RWPE2 (cell line): ENCODE data around the gene GNE.
A peak's percentile ranks its signal among the peaks of the same experiment; 100 is the strongest.
"Not testable (repeated sequence)": the region's sequence is repeated elsewhere in the genome, so short reads cannot be mapped to it uniquely, and the experiment has no call there.

Source experiments
- ATAC-seq: fragments of 200-7000 bp; cut with Tn5 transposase; 3 replicates; pipeline ENCODE4 v1.9.1; 2021; ENCODE audit warnings: low read depth
- DNase-seq: peaks from one replicate; pipeline ENCODE4 v3.0.0-alpha.2; 2020; ENCODE audit warnings: low spot score
- H3K27ac ChIP-seq: fragments of 450-650 bp; 2 replicates; pipeline ENCODE4 v1.5.1; 2017; ENCODE audit warnings: mild to moderate bottlenecking; ENCODE audit not compliant: poor library complexity, severe bottlenecking
- H3K27me3 ChIP-seq: fragments of 250-450 bp; sonication (Bioruptor Pico); 2 replicates; pipeline ENCODE4 v1.5.1; 2021; ENCODE audit warnings: mild to moderate bottlenecking, moderate library complexity; ENCODE audit not compliant: insufficient read depth, poor library complexity, severe bottlenecking
- H3K36me3 ChIP-seq: fragments of 250-450 bp; sonication (Bioruptor Pico); 2 replicates; pipeline ENCODE4 v1.5.1; 2020; ENCODE audit warnings: low read depth, mild to moderate bottlenecking, moderate library complexity
- H3K4me1 ChIP-seq: fragments of 250-450 bp; sonication (Bioruptor Pico); 2 replicates; pipeline ENCODE4 v1.5.1; 2021; ENCODE audit warnings: mild to moderate bottlenecking, moderate library complexity; ENCODE audit not compliant: insufficient read depth, poor library complexity, severe bottlenecking
- H3K4me3 ChIP-seq: fragments of 250-450 bp; sonication (Bioruptor Pico); 2 replicates; pipeline ENCODE4 v1.5.1; 2021; ENCODE audit warnings: mild to moderate bottlenecking, moderate library complexity; ENCODE audit not compliant: severe bottlenecking
- H3K9me3 ChIP-seq: fragments of 250-450 bp; sonication (Bioruptor Pico); 2 replicates; pipeline ENCODE4 v1.5.1; 2021; ENCODE audit warnings: mild to moderate bottlenecking, moderate library complexity; ENCODE audit not compliant: severe bottlenecking
- TF ChIP-seq, protein P1 (sequence below): fragments of 450-650 bp; IDR thresholded peaks from one replicate; pipeline ENCODE4 v1.5.1; 2017; ENCODE audit warnings: mild to moderate bottlenecking, moderate library complexity; ENCODE audit not compliant: poor library complexity, severe bottlenecking

Gene GNE

DNA sequence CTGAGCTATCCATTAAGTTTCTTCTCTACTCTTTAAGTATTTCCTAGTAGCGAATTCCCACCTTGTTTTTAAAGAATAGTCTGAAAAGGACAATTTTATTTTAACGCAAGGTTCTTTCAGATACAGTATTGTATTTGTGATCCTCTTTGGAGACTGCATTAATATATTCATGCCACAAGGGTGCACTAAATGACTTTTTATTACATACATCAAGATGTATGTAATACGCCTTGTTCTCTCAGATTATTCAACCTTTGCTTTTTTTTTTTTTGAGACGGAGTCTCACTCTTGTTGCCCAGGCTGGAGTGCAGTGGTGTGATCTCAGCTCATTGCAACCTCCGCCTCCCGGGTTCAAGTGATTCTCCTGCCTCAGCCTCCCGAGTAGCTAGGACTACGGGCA, 10.2 kb downstream of the GNE start:
- TF ChIP-seq, protein P1, sequence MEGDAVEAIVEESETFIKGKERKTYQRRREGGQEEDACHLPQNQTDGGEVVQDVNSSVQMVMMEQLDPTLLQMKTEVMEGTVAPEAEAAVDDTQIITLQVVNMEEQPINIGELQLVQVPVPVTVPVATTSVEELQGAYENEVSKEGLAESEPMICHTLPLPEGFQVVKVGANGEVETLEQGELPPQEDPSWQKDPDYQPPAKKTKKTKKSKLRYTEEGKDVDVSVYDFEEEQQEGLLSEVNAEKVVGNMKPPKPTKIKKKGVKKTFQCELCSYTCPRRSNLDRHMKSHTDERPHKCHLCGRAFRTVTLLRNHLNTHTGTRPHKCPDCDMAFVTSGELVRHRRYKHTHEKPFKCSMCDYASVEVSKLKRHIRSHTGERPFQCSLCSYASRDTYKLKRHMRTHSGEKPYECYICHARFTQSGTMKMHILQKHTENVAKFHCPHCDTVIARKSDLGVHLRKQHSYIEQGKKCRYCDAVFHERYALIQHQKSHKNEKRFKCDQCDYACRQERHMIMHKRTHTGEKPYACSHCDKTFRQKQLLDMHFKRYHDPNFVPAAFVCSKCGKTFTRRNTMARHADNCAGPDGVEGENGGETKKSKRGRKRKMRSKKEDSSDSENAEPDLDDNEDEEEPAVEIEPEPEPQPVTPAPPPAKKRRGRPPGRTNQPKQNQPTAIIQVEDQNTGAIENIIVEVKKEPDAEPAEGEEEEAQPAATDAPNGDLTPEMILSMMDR = peak; percentile 55
- not testable (repeated sequence) for H3K4me1 ChIP-seq, H3K27ac ChIP-seq, DNase-seq, H3K4me3 ChIP-seq, H3K27me3 ChIP-seq, H3K9me3 ChIP-seq
- peaks cover 55% of the 10 kb centered on the region for H3K36me3 ChIP-seq
- peak; percentile 71 for ATAC-seq

DNA sequence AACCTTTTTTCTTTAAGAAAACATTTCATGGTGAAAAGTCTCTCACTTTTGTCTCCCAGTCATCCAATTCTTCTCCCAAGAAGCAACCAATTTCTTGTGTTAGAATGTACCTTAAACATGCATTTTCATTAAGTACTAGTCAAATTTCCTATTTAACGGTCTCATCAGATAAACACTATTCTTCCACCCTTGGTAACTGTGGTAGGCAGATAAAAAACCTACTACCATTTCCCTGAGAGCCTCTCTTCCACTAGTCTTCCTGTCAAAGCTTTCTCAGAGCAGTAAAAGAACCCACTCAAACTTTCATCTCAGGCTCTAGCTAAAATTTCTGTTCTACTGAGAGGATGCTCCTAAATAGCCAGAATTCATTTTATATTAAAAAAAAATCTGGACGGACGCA, 10.9 kb downstream of the GNE start:
- Histone ChIP-seq H3K4me1 (no peaks in the 10 kb centered on the region), H3K27ac (no peak overlapping the region), H3K27me3 (no peaks in the 10 kb centered on the region), H3K4me3 (no peak overlapping the region), H3K36me3 (peaks cover 56% of the 10 kb centered on the region), H3K9me3 (no peaks in the 10 kb centered on the region)
- DNase-seq (no peak), ATAC-seq (no peak)
- TF ChIP-seq, protein P1 = no peak

DNA sequence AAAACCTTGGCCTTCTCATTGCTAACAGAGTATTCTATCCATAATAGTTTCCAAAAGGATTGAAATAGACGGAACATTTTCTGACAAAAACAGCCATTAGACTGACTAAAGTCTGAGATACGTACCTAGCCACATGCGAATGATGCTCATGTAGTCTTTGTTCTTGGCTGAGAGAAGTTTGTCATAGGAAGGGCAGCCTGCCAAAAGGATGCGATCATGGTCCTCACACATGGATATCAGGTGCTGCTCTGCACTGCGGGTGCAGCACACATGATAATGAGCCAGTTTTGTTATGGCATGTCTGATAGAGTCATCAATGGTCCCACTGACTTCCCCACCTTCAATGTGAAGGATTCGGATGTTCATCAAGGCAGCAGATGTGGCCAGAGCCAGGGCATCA, 12.3 kb downstream of the GNE start:
- Histone ChIP-seq H3K27me3 (no peaks in the 10 kb centered on the region), H3K4me1 (no peaks in the 10 kb centered on the region), H3K27ac (no peak overlapping the region), H3K4me3 (no peak overlapping the region), H3K36me3 (peaks cover 62% of the 10 kb centered on the region), H3K9me3 (no peaks in the 10 kb centered on the region)
- no peak for ATAC-seq
- no peak for DNase-seq
- TF ChIP-seq, protein P1 = no peak

DNA sequence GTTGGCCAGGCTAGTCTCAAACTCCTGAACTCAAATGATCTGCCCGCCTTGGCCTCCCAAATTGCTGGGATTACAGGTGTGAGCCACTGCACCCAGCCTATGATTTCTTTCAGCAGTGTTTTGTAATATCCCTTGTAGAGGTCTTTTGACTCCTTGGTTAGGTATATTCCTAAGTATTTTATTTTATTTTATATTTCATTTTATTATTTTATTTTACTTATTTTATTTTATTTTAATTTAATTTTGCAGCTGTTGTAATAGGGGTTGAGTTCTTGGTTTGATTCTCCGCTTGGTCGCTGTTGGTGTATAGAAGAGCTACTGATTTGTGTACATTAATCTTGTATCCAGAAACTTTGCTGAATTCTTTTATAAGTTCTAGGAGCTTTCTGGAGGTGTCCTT, 18.6 kb downstream of the GNE start:
- H3K27ac ChIP-seq, H3K4me1 ChIP-seq, H3K9me3 ChIP-seq, ATAC-seq, H3K27me3 ChIP-seq, H3K4me3 ChIP-seq, DNase-seq: not testable (repeated sequence)
- peaks cover 47% of the 10 kb centered on the region for H3K36me3 ChIP-seq

DNA sequence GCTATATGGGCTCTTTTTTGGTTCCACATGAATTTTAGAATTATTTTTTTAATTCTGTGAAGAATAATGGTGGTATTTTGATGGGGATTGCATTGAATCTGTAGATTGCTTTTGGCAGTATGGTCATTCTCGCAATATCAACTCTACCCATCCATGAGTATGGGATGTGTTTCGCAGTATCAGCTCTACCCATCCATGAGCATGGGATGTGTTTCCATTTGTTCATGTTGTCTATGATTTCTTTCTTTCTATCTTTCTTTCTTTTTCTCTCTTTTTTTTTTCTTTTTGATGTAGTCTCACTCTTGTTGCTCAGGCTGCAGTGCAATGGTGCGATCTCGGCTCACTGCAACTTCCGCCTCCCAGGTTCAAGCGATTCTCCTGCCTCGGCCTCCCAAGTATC, 19.0 kb downstream of the GNE start:
- H3K4me3 ChIP-seq, H3K27me3 ChIP-seq, H3K27ac ChIP-seq, H3K4me1 ChIP-seq, H3K9me3 ChIP-seq, ATAC-seq, DNase-seq: not testable (repeated sequence)
- H3K36me3 ChIP-seq = peaks cover 47% of the 10 kb centered on the region

DNA sequence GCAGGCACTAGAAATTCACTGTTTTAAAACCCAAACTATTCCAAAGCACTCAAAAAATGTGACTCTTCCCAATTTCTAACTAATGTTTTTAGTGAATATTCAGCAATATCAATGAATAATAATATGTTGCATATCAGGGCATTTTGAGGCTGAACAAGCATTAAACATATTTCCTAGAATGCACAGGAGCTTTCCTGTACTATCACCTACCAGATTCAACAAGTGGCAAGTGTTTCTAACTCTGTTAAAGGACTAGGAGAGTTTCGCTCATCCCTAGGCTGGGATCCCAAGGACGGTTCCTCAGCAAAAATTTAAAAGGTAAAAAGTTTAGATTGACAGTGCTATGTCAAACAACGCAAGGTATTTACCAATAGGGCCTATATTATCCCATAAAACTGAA, 21.0 kb downstream of the GNE start:
- no peak overlapping the region for H3K4me3 ChIP-seq
- H3K4me1 ChIP-seq = no peaks in the 10 kb centered on the region
- peaks cover 54% of the 10 kb centered on the region for H3K36me3 ChIP-seq
- TF ChIP-seq, protein P1 = no peak
- DNase-seq = no peak
- no peaks in the 10 kb centered on the region for H3K27me3 ChIP-seq
- no peaks in the 10 kb centered on the region for H3K9me3 ChIP-seq
- no peak overlapping the region for H3K27ac ChIP-seq
- ATAC-seq = no peak
